ENCODE data around the gene FDX2.

FDX2 gene

DNA sequence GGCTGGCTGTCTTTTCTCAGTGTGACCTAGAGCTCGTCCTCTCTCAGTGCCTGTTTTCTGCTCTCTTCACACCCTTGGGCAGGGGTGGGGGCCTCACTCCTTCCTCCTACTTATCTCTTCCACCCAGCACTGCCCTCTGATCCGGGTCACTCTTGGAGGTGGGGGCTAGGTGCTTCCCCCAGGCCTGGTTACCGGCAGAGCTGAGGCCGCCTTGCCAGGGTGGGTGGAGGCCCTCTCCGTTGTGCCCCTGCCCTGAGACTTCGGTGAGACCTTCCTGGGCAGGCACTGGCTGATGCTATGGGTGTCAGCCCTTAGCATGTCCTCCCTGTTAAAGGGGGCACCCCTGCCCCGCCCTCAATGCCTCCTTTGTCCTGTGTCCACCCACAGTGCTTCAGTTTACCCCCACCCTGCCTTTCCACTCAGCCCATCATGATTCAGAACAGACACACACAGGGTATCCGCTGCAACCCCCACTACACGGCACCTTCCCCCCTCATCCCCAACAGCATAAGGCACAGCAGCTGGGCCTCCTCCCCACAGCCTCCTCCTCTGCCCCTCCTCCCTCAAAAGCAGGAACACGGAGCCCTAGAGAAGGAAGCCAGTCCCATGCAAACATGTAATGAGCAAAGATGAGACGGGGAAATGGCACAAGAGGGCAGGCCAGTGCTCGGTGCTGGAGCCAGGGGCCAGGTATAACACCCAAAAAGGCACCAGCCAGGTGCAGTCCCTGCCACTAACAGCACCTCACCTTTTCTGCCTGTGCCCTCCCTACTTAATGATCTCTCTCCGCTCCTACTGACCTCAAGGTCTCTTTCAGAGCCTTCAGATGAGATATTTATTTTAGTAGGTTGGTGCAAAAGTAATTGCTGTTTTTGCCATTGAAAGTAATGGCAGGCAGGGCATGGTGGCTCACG, 16.0 kb downstream of the FDX2 start:
- DNase-seq = no peak

GRCh38 chr19:10295847-10296591, 19.8 kb downstream of the FDX2 start:
- no peak for DNase-seq

DNA sequence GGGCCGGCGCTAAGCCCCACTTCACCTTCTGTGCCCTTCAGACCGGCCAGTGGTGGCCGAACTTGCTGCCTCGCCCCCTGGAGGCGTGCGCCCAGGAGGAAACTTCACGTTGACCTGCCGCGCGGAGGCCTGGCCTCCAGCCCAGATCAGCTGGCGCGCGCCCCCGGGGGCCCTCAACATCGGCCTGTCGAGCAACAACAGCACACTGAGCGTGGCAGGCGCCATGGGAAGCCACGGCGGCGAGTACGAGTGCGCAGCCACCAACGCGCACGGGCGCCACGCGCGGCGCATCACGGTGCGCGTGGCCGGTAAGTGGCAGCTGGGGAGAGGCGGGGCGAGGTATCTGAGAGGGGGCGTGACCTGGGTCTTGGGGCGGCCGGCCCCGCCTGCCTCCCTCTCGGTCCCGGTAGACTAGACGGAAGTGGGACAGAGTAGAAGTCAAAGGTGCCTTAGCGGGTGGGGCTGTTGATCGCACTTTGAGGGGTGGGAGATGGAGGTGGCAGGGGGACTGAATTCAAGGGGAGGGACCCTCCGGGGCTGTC, 20.4 kb downstream of the FDX2 start:
- DNase-seq = peak; percentile 85

GRCh38 chr19:10294368-10294697, 21.5 kb downstream of the FDX2 start:
- no peak for DNase-seq

GRCh38 chr19:10293637-10294367, 22.0 kb downstream of the FDX2 start:
- DNase-seq = no peak

DNA sequence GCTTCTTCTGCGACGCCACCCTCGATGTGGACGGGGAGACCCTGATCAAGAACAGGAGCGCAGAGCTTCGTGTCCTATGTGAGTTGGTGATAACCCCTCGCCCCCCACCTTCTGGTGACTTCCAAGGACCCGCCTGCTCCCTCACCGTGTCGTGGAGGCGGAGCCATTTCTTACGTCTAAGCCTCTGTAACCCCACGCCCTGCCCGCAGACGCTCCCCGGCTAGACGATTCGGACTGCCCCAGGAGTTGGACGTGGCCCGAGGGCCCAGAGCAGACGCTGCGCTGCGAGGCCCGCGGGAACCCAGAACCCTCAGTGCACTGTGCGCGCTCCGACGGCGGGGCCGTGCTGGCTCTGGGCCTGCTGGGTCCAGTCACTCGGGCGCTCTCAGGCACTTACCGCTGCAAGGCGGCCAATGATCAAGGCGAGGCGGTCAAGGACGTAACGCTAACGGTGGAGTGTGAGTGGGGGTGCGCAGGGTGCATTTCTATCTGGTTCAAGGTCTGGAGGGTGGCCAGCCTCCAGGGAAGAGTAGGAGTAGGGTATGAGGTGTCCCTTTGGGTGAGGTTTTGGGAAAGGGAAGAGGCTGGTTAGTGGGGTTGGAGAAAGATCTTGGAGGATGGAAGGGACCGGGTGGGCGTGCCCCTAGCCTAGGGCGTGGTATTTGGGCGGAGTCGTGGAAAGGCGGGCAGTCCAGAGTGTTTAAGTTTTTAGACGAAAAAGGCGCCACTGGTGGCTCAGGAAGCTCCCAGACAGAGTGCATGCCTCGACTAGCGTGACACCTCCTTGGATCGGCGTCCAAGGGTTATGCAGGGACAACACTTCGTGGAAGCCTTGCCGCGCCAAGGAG, 22.8 kb downstream of the FDX2 start:
- no peak for DNase-seq

- DNase-seq = peak; percentile 78
Observed at GRCh38 chr19:10292206-10292788, 23.5 kb downstream of the FDX2 start.

GRCh38 chr19:10291554-10292205, 24.1 kb downstream of the FDX2 start:
- DNase-seq = no peak

DNA sequence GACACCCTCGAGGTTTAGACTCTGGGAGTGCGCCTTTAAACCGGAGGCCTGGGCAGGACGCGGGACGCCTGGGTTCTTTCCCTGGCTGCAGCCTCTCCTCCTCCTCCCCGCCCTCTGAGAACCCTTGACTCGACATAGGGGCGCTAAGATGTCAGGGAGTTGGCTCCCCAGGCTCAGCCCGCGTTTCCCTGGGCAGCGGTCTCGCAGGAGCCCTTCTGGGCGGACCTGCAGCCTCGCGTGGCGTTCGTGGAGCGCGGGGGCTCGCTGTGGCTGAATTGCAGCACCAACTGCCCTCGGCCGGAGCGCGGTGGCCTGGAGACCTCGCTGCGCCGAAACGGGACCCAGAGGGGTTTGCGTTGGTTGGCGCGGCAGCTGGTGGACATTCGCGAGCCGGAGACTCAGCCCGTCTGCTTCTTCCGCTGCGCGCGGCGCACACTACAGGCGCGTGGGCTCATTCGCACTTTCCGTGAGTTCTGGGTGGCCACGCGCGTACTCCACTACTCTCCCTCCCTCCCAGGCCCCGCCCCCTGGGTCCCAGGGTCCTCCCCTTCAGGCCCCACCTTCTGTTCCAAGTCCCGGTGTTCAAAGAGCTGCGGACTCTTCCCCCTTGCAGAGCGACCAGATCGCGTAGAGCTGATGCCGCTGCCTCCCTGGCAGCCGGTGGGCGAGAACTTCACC, 24.8 kb downstream of the FDX2 start:
- peak; percentile 70 for DNase-seq

- DNase-seq = no peak
Observed at GRCh38 chr19:10290357-10290875, 25.4 kb downstream of the FDX2 start.

- no peak for DNase-seq
Observed at GRCh38 chr19:10289836-10290356, 25.9 kb downstream of the FDX2 start, which contains the start of gene ICAM5. Gene ICAM5 (plus strand): TSS chr19:10289952. CDS start chr19:10290044, 92 bp downstream.

- DNase-seq = peak; percentile 73
Observed at GRCh38 chr19:10289167-10289835, 26.5 kb downstream of the FDX2 start.

GRCh38 chr19:10288662-10289166, 27.1 kb downstream of the FDX2 start:
- peak; percentile 45 for DNase-seq

GRCh38 chr19:10286803-10287737, 28.7 kb downstream of the FDX2 start, which contains the start of gene ICAM4:
Gene ICAM4 (plus strand): TSS chr19:10286955. CDS start chr19:10287013, 58 bp downstream.
- peak; percentile 39 for DNase-seq

GRCh38 chr19:10285393-10285792, 30.4 kb downstream of the FDX2 start:
- no peak for DNase-seq

GRCh38 chr19:10284960-10285278, 30.9 kb downstream of the FDX2 start:
- DNase-seq = no peak

DNA sequence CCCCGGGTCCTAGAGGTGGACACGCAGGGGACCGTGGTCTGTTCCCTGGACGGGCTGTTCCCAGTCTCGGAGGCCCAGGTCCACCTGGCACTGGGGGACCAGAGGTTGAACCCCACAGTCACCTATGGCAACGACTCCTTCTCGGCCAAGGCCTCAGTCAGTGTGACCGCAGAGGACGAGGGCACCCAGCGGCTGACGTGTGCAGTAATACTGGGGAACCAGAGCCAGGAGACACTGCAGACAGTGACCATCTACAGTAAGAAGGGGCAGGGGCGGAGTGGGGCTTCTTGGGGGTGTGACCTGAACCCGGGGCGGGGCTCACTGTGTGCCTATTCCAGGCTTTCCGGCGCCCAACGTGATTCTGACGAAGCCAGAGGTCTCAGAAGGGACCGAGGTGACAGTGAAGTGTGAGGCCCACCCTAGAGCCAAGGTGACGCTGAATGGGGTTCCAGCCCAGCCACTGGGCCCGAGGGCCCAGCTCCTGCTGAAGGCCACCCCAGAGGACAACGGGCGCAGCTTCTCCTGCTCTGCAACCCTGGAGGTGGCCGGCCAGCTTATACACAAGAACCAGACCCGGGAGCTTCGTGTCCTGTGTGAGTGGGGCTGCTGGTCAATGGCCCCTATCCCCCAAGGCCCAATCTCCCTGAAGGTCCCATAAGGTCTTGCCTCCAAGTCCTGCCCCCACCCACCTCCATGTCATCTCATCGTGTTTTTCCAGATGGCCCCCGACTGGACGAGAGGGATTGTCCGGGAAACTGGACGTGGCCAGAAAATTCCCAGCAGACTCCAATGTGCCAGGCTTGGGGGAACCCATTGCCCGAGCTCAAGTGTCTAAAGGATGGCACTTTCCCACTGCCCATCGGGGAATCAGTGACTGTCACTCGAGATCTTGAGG, 31.5 kb downstream of the FDX2 start:
- DNase-seq = no peak
